Body of pancreas (tissue), 4 donors: ENCODE results near the gene KLHL15.

Source experiments
- CTCF ChIP-seq, 7 experiments: fragments of 450-650 bp in 4 of 7; fragments of 200-600 bp in 3 of 7; sonication (generic) in 3 of 7; IDR thresholded peaks; one replicate each; pipeline ENCODE4 v1.5.1; 2016 to 2019; ENCODE audit warnings: antibody characterized with exemption in 7 of 7
- POLR2A ChIP-seq, 3 donors: fragments of 450-650 bp; IDR thresholded peaks; one replicate each; pipeline ENCODE4 v1.6.1; 2016; ENCODE audit warnings: antibody characterized with exemption in 3 of 3, mild to moderate bottlenecking in 2 of 3

DNA sequence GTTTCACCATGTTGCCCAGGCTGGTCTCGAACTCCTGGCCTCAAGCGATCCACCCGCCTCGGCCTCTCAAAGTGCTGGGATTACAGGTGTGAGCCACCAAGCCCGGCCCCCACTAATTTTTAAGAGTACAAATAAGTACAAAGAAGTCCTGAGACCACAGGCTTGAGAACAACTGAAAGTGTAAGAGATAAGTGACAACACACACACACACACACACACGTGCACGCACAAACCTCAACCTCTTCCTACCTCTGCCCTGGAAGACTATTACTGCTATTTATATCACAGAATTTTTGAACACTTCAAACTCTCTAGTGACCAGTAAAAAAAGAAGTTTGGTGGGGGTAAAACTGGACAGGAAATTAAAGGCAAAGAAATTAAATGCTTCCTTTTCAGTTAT lies 7.5 kb downstream of the KLHL15 start:
- TF ChIP-seq CTCF (IDR thresholded peaks at IDR 0.05): no peak
- no peak for TF ChIP-seq POLR2A (IDR thresholded peaks at IDR 0.05)
